HG03196 (cell line): Measurements from ENCODE around the gene ATP11C.
"Not testable (repeated sequence)": the region's sequence is repeated elsewhere in the genome, so short reads cannot be mapped to it uniquely, and the experiment has no call there.

Experiments used
- ATAC-seq: cut with Tn5 transposase; IDR thresholded peaks from one replicate; pipeline ENCODE4 v1.9.1; 2021; ENCODE audit not compliant: unreplicated experiment

Gene ATP11C

DNA sequence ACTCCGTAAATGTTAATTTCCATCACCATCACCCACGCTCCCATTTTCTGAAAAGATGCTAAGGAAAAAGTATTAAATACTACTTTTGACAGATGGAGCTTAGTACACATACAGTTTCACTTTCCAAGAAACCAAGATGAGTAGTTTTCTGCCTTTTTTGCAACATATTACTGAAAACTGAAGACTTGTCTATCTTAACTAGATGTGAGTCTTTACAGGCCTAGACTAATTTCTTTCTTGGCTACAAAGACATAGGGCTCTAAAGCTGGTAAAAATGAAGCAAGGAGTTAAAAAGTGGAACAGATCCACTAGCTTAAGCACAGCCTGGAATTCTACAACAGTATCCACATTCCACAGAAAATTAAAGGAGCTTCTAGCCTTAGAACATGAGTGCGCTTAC lies 68.2 kb downstream of the ATP11C start:
- ATAC-seq = no peak

DNA sequence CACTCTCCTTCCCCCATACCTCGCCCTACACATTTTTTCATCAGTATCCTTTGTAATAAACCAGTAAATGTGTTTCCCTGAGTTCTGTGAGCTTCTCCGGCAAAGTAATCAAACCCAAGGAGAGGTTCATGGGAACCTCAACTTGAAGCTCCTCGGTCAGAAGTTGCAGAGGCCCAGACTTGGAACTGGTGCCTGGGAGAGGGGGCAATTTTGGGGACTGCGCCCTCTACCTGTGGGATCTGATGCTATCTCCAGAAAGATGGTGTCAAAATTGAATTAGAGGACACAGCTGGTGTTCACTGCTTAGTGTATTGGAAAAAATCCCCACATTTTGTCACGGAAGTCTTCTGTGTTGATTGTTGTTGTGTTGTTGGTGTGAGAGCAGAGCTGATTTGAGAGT lies 70.6 kb downstream of the ATP11C start:
- no peak for ATAC-seq

DNA sequence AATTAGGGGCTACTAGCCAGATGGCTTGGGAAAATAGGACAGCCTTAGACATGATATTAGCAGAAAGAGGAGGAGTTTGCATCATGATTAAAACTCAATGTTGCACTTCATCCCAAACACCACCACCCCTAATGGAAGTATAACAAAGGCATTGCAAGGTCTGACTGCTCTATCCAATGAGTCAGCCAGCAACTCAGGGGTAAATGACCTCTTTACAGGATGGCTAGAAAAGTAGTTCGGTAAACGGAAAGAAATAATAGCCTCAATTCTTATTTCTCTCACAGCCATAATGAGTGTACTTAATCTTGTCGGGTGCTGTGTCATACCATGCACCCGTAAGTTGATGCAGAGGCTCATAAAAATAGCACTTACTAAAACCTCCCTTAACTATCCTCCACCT lies 76.0 kb downstream of the ATP11C start:
- ATAC-seq = not testable (repeated sequence)

DNA sequence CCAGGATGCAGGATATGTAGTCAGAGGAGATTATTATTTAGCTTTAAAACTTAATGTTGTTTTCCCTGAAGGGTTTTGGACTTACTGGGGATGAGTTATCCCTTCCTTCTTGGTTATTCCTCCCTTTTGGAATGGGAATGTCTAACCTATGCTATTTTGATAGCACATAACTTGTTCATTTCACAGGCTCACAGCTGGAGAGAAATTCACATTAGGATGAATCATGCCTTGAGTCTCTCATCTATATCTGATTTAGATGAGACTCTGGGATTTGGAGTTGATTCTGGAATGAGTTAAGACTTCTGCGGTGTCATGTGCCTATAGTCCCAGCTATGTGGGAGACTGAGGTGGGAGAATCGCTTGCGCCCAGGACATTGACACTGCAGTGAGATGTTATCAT lies 81.1 kb downstream of the ATP11C start:
- ATAC-seq = no peak

DNA sequence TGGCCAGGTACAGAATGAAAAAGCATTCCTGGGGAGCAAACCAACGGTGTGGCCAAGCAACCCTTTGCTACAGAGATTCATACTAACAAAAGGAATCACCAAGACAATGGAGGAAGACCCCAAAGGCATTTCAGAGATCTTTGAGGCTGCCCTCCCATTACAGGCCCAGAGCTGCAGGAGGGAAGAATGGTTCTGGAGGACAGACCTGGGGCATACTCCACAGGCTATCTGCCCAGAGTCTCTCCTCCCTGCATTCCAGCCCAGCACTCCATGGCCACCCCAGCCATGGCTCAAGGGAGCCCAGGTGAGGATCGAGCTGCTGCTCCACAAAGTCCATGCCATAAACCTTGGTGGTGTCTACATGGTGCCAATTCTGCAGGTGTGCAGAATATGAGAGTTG lies 81.9 kb downstream of the ATP11C start:
- no peak for ATAC-seq

DNA sequence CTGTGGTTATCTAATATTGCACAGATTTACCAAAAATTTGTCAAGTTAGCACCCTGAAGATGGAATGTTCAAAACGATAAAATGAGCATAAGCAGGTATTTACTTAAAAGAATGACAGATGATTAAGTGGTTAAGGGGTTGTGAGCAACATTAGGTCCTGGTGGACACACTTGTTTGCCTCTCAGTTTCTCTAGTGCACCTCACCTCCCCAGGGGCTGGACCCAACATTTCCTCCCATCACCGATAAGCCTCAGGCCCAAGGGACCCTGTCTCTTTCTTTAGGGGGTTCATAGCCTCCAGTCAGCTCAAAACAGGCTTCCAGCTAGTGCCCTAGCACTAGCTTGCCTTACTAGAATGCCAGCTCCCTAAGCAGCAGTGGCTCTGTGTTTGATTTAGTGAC lies 88.0 kb downstream of the ATP11C start:
- ATAC-seq = peak; percentile 71

DNA sequence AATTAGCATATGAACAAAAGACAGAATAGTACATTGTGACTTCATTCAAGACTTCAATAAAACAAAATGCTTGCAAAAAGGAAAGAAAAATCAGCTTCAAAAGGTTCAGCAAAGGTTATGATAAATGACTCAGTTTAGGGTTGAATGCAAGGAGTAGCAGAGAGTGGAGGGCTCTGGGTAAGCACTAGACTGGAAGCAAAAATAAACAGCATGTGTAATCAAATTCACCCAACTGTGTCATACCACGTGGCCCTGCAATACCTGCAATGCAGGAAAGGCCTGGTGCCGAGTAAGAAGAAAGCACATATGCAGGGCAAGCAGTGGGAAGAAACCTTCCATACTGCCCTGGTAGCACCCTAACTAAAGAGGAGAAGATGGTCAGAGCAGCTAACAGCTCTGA lies 88.7 kb downstream of the ATP11C start:
- peak; percentile 49 for ATAC-seq

DNA sequence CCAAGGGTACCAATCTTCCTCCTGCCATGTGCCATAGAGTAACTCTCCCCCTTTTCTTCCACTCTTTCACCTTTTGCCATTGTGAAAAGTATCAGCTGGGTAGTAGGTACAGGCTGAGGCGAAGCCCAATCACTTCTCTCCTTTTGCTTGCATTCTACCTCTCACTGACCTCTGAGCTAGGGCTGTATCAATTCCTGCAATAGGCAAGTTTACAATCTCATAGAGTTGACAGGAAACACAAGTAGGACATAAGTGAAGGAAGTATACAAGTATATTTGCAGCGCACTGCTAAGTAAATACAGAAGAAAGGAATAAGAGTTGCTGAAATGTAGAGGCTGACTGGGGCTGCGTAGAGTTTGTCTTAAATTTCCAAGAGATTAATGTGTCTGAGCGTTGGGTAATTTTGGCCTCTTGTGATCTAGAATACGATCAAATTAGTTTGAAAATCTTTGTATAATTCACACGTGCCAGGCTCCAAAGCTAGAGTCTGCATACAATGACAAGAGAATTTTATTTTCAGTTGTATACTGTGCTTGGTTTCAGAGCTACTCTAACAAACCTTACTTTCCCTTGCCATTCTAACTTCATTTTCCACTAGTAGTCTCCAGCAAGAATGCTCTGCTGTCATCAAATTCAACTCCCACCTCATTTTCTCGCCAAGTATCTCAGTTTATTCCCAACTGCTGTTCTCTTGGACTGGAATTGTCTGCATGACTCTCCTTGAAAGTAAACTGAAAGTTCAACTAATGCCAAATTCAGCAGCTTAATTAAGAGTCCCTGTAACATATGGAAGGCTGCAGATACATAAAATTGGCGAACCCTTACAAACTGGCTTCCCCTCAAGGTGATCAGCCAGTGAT lies 90.3 kb downstream of the ATP11C start:
- no peak for ATAC-seq

DNA sequence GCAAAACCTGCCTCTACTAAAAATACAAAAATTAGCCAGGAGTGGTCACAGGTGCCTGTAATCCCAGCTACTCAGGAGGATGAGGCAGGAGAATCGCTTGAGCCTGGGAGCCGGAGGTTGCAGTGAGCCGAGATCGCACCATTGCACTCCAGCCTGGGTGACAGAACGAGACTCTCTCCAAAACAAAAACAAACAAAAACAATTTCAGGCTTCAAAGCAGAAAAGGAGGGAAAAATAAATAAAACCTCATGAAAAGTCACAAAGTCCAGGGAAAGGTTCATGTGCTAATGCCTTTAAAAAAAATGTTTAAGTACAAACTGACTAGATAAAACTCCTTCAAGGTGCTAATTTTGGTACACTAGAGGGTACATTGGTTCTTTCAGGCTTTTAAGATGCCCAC lies 96.5 kb downstream of the ATP11C start:
- ATAC-seq = not testable (repeated sequence)

DNA sequence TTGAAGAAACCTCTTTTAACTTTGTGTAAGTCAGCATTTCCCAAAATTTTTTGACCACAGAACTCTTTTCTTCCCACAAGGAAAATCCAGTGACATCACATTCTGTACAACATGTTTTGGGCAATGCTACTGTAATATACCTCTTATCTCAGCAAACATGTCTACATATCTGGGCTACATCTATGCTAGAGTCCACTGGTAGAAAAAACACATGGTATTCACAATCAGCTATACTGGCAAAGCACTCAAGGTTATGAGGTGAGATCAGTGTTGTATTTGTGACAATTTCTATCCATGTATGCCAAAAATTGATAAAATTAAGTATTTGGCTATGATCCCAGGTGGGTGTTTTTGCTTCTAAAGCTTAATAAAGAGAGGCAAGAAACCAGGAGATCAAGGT lies 98.0 kb downstream of the ATP11C start:
- no peak for ATAC-seq

DNA sequence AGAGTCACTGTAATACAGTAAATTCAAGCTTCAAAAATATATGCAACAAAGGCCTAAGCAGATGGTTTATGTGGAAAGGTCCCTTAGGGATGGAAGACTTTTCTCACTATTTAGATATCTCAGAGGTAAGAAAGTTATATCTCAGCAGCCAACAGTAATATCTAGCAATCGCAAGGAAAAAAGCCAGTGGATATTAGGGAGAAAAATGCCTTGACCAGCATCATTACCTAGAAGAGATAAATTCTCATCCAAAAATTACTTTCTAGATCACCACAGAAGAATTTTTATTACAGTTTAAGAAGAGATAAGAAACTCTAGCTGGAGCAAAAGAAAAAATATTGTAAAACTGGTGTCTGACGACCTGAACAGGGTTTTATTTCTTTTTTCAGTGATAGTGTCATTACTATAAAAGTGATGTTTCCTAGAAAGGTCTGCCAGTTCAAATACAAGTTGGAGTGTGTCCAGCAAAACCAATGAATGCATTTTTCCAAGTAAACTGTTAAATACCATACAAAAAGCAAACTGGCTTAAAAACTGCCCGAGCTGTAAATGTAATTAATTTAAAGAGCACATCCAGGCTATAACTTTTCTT lies 100.0 kb downstream of the ATP11C start:
- no peak for ATAC-seq

DNA sequence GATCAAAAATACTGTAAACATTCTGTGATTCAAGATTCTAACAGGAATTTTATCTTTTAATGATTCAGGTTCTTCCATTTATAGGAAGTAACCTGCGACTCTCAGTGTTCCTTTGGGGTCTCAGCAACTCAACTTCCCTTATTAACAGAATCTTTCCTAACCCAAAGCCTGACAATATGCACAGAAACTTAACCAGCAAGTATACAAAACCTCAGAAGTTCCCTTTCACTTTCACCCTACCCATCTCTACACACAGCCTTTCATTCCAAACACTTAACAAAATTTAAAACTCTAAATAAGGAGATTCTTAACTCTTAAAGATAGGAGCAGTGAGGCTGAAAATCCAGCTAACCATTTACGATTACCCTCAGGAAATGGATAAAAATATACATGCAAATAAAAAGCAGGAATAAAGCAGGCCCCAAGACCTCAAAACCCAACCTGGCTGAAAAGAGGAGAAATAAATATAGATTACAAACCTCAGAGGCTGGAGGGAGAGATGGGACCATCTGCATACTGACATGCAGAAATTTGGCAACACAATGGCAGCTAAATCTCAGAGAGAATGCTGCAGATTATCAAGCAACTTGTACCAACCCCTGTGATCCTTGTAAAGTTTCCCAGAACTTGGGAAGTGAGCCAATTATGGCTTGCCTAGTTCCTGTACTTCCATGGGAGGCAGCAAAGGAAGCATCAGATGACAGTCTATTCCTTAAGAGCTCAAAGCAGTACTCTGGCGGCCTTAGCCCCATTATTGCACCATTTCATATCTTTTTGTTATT lies 101.0 kb downstream of the ATP11C start:
- peak; percentile 83 for ATAC-seq

DNA sequence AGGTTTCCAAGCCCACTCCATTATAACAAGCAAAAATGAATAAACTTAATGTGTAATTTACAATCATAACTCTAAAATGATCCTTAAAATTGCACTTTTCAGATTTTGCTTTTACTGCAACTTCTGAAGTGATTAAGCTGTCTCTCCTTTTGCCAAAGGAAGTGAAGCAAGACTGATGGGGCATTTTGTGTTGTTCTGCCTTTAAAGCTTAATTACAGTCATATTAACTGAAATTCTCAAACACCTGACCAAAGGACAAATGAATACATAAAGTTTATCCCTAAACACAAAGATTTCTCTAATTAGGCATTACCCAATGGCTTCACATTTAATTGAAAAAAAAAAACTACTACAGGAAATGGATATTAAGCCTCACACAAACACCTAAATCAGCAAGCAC lies 101.8 kb downstream of the ATP11C start:
- ATAC-seq = no peak

DNA sequence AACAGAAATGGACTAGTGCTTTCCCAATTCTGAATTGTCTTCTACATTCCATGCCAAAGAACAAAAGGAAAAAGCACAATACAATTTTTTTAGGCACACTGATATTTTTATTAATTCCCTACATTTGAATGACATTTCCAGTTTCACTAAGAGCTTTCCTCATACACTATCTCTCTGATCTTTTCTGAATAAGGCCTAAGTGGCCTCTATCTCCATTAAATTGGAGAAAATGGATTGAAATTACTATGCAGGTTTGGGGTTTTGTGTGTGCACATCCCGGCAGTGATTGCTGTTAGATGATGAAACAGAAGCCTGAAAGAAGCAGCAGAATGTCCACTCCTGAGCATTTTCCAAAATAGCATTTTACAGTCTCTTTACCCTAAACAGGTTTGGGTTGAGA lies 104.0 kb downstream of the ATP11C start:
- ATAC-seq = no peak

DNA sequence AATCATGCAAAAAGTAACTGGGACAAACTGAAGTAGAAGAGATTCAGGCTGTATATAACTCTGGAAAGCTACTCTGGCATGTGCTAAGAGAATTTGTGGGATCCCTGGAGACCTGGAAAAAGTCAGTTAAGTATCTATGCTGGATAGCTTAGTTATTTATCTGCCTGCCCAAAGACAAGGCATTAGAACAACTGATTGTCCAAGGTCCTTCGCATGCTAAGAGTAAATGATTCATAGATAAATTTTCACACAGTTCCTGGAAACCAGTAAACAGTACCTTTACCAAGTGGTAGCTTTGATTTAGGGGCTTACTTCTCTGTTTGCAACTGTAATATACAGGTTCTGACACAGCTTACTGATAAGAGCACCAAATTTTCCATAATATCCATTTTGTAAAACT lies 104.8 kb downstream of the ATP11C start:
- no peak for ATAC-seq

DNA sequence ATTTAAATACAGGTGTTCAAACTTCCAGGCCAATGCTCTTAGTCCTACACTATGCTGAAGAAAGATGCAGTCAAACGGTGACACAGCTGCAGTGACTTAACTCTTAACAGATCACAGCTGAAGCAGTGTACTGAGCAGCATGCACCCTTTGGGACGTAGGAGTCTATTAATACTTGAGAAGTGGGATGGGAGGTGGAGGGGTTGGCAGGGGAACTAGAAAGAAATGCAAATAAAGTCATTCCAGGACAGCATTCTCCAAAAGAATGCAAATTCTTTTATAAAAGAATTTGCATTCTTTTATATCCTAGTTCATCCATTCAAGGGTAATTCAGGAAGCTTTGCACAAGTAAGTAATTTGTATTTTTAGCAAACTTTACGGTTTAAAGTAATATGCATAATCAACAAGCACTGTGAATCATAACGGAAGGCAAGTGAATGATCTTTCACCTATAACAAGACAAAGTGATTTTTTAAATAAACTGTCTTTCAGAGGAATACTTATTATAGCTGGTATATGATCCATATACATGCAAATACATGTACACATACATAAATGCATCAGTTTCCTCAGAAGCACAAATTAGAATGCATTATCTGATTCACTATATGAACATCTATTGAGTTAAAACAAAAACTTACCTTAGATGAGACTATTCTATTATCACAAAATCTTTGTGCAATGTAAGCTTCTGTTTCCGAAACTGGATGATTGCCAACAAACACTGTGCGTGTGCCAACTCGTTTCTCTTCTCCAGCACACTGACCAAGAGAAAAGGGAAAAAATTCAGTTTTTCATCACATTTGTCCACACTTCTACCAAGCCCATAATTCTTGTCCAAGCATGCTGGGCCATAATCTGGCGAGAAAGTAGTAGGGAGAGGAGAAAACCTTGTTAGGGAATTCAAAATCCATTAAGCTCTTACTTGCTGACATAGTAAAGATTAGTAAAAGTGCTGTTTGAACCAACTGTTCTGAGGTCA lies 106.5 kb downstream of the ATP11C start:
- ATAC-seq = no peak

DNA sequence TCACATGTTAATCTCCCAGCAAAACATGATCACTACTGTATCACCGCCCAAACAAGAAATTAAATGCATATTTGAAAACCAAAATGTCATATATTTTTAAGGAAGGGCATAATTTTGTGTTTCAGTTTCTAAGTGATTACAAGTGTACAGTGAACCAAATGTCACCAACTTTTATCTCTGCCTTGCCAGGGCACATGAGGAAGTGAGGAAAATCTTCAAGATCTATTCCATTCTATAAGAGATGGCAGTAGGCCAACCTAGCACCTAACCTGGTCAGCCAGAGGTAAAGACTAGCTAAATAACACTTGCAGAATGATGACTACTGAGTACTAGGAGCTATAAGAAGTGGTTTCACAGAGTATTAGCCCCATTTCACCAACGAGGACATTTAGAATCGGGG lies 107.2 kb downstream of the ATP11C start:
- no peak for ATAC-seq

DNA sequence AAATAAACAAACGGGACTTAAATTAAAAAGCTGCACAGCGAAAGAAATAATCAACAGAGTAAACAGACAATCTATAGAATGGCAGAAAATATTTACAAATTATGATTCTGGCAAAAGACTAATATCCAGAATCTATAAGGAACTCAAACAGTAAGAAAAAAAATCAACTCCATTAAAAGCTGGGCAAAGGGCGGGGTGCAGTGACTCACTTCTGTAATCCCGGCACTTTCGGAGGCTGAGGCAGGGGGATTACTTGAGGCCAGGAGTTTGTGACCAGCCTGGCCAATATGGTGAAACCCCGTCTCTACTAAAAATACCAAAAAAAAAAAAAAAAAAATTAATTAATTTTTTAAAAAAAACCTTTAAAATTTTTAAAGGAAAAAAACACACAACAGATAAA lies 109.0 kb downstream of the ATP11C start:
- ATAC-seq = no peak

DNA sequence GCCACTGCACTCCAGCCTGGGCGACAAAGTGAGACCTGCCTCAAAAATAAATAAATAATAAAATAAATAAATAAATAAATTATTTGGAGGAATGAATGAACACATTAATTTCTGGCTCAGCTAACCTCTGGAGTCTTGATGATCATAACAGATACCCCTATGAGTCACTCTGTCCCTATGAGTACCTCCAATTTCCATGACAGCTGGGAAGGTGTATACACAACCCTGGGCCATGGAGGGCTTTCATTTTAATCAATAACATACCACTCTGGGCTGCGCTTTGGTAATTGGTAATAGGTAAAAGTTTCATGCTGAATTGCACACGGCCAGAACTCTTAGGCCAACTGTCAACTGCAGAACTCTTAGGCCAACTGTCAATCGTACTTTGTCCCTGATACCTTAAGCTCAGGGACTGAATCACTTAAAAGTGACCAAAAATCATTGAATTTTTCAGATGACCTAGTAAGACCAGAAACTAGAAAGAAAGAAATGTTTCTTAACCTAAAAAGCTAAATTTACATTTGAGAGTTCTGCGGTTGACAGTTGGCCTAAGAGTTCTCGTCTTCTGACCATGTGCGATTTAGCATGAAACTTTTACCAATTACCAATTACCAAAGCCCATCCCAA lies 112.4 kb downstream of the ATP11C start:
- no peak for ATAC-seq

DNA sequence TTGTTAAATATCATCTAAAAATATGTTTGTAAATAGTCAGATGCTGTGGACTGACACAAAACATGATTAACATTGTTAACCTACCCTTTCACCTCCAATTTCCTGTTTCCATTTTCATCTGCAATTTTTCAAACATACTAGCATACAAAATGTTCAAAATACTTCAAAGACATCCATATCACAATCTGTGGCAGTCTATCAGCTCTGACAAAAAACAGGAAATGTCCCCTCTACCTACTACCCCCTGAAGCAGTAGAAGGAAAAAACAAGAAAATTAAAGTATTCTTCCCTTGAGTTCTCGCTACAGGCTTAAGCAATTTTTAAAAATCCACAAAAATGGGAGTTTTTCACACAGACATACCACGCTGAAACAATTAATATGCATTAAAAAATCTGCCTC lies 116.6 kb downstream of the ATP11C start:
- no peak for ATAC-seq
